Astrocyte (in vitro differentiated cells and primary cell): Measurements from ENCODE around the gene RAPGEF4. TPM values are rescaled to one million over a fixed set of nuclear protein-coding genes. Genes with fewer than 3 reads are reported as not detected.

ENCODE experiments used
- DNase-seq: peaks from one replicate; pipeline ENCODE4 v3.0.0-alpha.2; 2010; ENCODE audit warnings: low read depth
- FAIRE-seq: peaks from 2 replicates; lab custom pipeline; 2011; peaks lifted over from hg19 to GRCh38; lab: Jason Lieb, UNC
- H2AFZ ChIP-seq: 2 replicates; pipeline ENCODE4 v1.6.0; 2012; ENCODE audit warnings: low read depth, low read length, inconsistent platforms
- H3K27ac ChIP-seq: 2 replicates; pipeline ENCODE4 v1.5.1; 2011; ENCODE audit warnings: low read depth, low read length, inconsistent platforms
- H3K27me3 ChIP-seq: 2 replicates; pipeline ENCODE4 v1.6.0; 2011; ENCODE audit warnings: low read length, inconsistent platforms; ENCODE audit not compliant: insufficient read depth
- H3K36me3 ChIP-seq: 2 replicates; pipeline ENCODE4 v1.5.1; 2011; ENCODE audit warnings: low read length, inconsistent platforms; ENCODE audit not compliant: insufficient read depth
- H3K4me1 ChIP-seq: 2 replicates; pipeline ENCODE4 v1.5.1; 2011; ENCODE audit warnings: low read length, inconsistent platforms; ENCODE audit not compliant: insufficient read depth
- H3K4me2 ChIP-seq: 2 replicates; pipeline ENCODE4 v1.6.0; 2012; ENCODE audit warnings: low read length, inconsistent platforms
- H3K4me3 ChIP-seq: 2 replicates; pipeline ENCODE4 v1.5.1; 2011; ENCODE audit warnings: low read depth, mild to moderate bottlenecking, low read length, inconsistent platforms; ENCODE audit not compliant: insufficient read depth
- H3K79me2 ChIP-seq: 2 replicates; pipeline ENCODE4 v1.6.0; 2012; ENCODE audit warnings: mild to moderate bottlenecking, low read length, inconsistent platforms; ENCODE audit not compliant: insufficient read depth
- H3K9ac ChIP-seq: 2 replicates; pipeline ENCODE4 v1.6.0; 2012; ENCODE audit warnings: mild to moderate bottlenecking, low read length, inconsistent platforms
- H3K9me3 ChIP-seq: 2 replicates; pipeline ENCODE4 v1.5.1; 2012; ENCODE audit warnings: low read depth, mild to moderate bottlenecking, low read length, inconsistent platforms; ENCODE audit not compliant: insufficient read depth
- H4K20me1 ChIP-seq: 2 replicates; pipeline ENCODE4 v1.6.0; 2012; ENCODE audit warnings: low read length, inconsistent platforms; ENCODE audit not compliant: insufficient read depth
- H3K27ac Mint-ChIP-seq: one replicate; pipeline ENCODE4 v1.8.0; 2021; ENCODE audit warnings: mild to moderate bottlenecking, mixed read lengths; ENCODE audit not compliant: unreplicated experiment
- H3K27me3 Mint-ChIP-seq: one replicate; pipeline ENCODE4 v1.8.0; 2021; ENCODE audit warnings: low read depth, mixed read lengths; ENCODE audit not compliant: unreplicated experiment
- H3K36me3 Mint-ChIP-seq: one replicate; pipeline ENCODE4 v1.8.0; 2021; ENCODE audit warnings: low read depth, mixed read lengths; ENCODE audit not compliant: unreplicated experiment
- H3K4me1 Mint-ChIP-seq: one replicate; pipeline ENCODE4 v1.8.0; 2021; ENCODE audit warnings: low read depth, mixed read lengths; ENCODE audit not compliant: unreplicated experiment
- H3K4me3 Mint-ChIP-seq: one replicate; pipeline ENCODE4 v1.8.0; 2021; ENCODE audit warnings: mild to moderate bottlenecking, moderate library complexity, mixed read lengths; ENCODE audit not compliant: unreplicated experiment
- H3K9me3 Mint-ChIP-seq: one replicate; pipeline ENCODE4 v1.8.0; 2021; ENCODE audit warnings: mild to moderate bottlenecking, mixed read lengths; ENCODE audit not compliant: unreplicated experiment
- CTCF ChIP-seq: IDR thresholded peaks from 2 replicates; pipeline ENCODE4 v1.5.1; 2011; ENCODE audit warnings: low read depth, mild to moderate bottlenecking, inconsistent platforms, low read length, moderate library complexity; ENCODE audit not compliant: insufficient read depth
- EZH2 ChIP-seq: IDR thresholded peaks from 2 replicates; pipeline ENCODE4 v1.6.1; 2012; ENCODE audit warnings: mild to moderate bottlenecking, low read length, inconsistent platforms; ENCODE audit not compliant: insufficient read depth
- total RNA-seq: library from RNA; stranded (reverse); gene quantifications from 2 replicates; pipeline ENCODE4 v1.2.1, GENCODE V29; 2021

Gene RAPGEF4
- total RNA-seq, 1 donor from 2014 or later, result 1.1 TPM

GRCh38 chr2:172949522-172949921, 213.9 kb downstream of the RAPGEF4 start:
- H3K27me3 Mint-ChIP-seq, result no peaks in the 10 kb centered on the region
- Histone ChIP-seq H2AFZ (no peak overlapping the region), H3K36me3 (no peaks in the 10 kb centered on the region), H3K27me3 (no peaks in the 10 kb centered on the region), H3K79me2 (no peaks in the 10 kb centered on the region), H4K20me1 (no peaks in the 10 kb centered on the region), H3K27ac (no peak overlapping the region), H3K4me2 (no peak overlapping the region), H3K4me3 (no peak overlapping the region), H3K9ac (no peak overlapping the region), H3K4me1 (peaks cover 9% of the 10 kb centered on the region), H3K9me3 (no peaks in the 10 kb centered on the region)
- H3K27ac Mint-ChIP-seq, result no peak overlapping the region
- peaks cover 2% of the 10 kb centered on the region for H3K9me3 Mint-ChIP-seq
- FAIRE-seq (no peak), DNase-seq (no peak)
- peaks cover 2% of the 10 kb centered on the region for H3K36me3 Mint-ChIP-seq
- TF ChIP-seq EZH2 (no peak), CTCF (no peak)
- H3K4me3 Mint-ChIP-seq, result no peak overlapping the region
- peaks cover 5% of the 10 kb centered on the region for H3K4me1 Mint-ChIP-seq

- Histone ChIP-seq H3K27me3 (no peaks in the 10 kb centered on the region), H3K36me3 (no peaks in the 10 kb centered on the region), H4K20me1 (no peaks in the 10 kb centered on the region), H3K9ac (no peak overlapping the region), H3K4me1 (peaks cover 9% of the 10 kb centered on the region), H3K79me2 (no peaks in the 10 kb centered on the region), H3K4me2 (no peak overlapping the region), H3K27ac (no peak overlapping the region), H3K9me3 (no peaks in the 10 kb centered on the region), H2AFZ (no peak overlapping the region), H3K4me3 (no peak overlapping the region)
- TF ChIP-seq CTCF (no peak), EZH2 (no peak)
- Mint-ChIP-seq H3K4me3 (no peak overlapping the region), H3K4me1 (peaks cover 5% of the 10 kb centered on the region), H3K36me3 (peaks cover 2% of the 10 kb centered on the region), H3K9me3 (peaks cover 2% of the 10 kb centered on the region), H3K27me3 (no peaks in the 10 kb centered on the region), H3K27ac (no peak overlapping the region)
- FAIRE-seq, result no peak
- DNase-seq, result no peak
Observed at GRCh38 chr2:172950565-172950964, 214.9 kb downstream of the RAPGEF4 start.

GRCh38 chr2:172951554-172951953, 215.9 kb downstream of the RAPGEF4 start:
- H2AFZ ChIP-seq, result no peak overlapping the region
- H3K9ac ChIP-seq, result no peak overlapping the region
- no peak overlapping the region for H3K4me3 ChIP-seq
- FAIRE-seq, result no peak
- peaks cover 2% of the 10 kb centered on the region for H3K9me3 Mint-ChIP-seq
- no peaks in the 10 kb centered on the region for H3K27me3 ChIP-seq
- no peak for DNase-seq
- no peak overlapping the region for H3K4me3 Mint-ChIP-seq
- peaks cover 2% of the 10 kb centered on the region for H3K36me3 Mint-ChIP-seq
- no peak overlapping the region for H3K27ac Mint-ChIP-seq
- no peak overlapping the region for H3K4me2 ChIP-seq
- H3K36me3 ChIP-seq, result no peaks in the 10 kb centered on the region
- TF ChIP-seq CTCF, result no peak
- TF ChIP-seq EZH2, result no peak
- peaks cover 2% of the 10 kb centered on the region for H3K27me3 Mint-ChIP-seq
- no peaks in the 10 kb centered on the region for H3K9me3 ChIP-seq
- no peaks in the 10 kb centered on the region for H4K20me1 ChIP-seq
- H3K4me1 Mint-ChIP-seq, result peaks cover 5% of the 10 kb centered on the region
- no peak overlapping the region for H3K27ac ChIP-seq
- no peaks in the 10 kb centered on the region for H3K79me2 ChIP-seq
- peaks cover 9% of the 10 kb centered on the region for H3K4me1 ChIP-seq
